B cell (primary cell): Measurements from ENCODE around the gene EGFL7. TPM values are rescaled to one million over a fixed set of nuclear protein-coding genes. Genes with fewer than 3 reads are reported as not detected.

Source experiments
- ATAC-seq: fragments of 200-7000 bp; cut with Tn5 transposase; one replicate; pipeline ENCODE4 v1.10.0; 2021; ENCODE audit warnings: low read depth, mild to moderate bottlenecking, moderate number of reproducible peaks, moderate library complexity
- CTCF ChIA-PET: fragments of 350-600 bp; sonication (Branson Sonifier 250); formaldehyde crosslinking; loops from one replicate; lab custom pipeline; 2021; ENCODE audit warnings: antibody characterized with exemption, inconsistent platforms; lab: Charles Lee
- POLR2A ChIA-PET: fragments of 350-600 bp; sonication (Branson Sonifier 250); formaldehyde crosslinking; loops from one replicate; lab custom pipeline; 2021; ENCODE audit warnings: antibody characterized with exemption; lab: Charles Lee
- DNase-seq: peaks from one replicate; pipeline ENCODE4 v3.0.0; 2013
- H2AFZ ChIP-seq: 2 replicates; pipeline ENCODE4 v1.6.1; 2012; ENCODE audit warnings: mild to moderate bottlenecking, low read depth, low read length; ENCODE audit not compliant: insufficient read depth, poor library complexity, severe bottlenecking
- H3K27ac ChIP-seq, 2 donors: 1 replicate in 1 of 2; 2 replicates in 1 of 2; pipeline ENCODE4 v1.5.1; 2012 to 2013; ENCODE audit warnings: low read length in 2 of 2, mild to moderate bottlenecking in 2 of 2, moderate library complexity in 1 of 2
- H3K27me3 ChIP-seq, 4 experiments: fragments of 200-600 bp in 1 of 4; sonication (generic) in 1 of 4; replicated peaks in 1 of 4; 1 replicate in 2 of 4; 2 replicates in 2 of 4; pipeline versions ENCODE4 v1.6.1 to v1.7.0; 2013 to 2016; ENCODE audit warnings: low read length in 3 of 4, mild to moderate bottlenecking in 2 of 4, mixed read lengths in 1 of 4, moderate library complexity in 1 of 4; ENCODE audit not compliant: insufficient read depth in 4 of 4, control insufficient read depth in 3 of 4; ENCODE audit errors: control extremely low read depth in 1 of 4
- H3K36me3 ChIP-seq, 2 experiments: replicated peaks in 1 of 2; 1 replicate in 1 of 2; 2 replicates in 1 of 2; pipeline versions ENCODE4 v1.6.1 to v1.7.1; 2013; ENCODE audit warnings: low read length in 1 of 2; ENCODE audit not compliant: insufficient read depth in 2 of 2, control insufficient read depth in 1 of 2; ENCODE audit errors: control extremely low read depth in 1 of 2, extremely low read depth in 1 of 2
- H3K4me1 ChIP-seq, 2 donors: fragments of 200-600 bp in 1 of 2; sonication (generic) in 1 of 2; 1 replicate in 1 of 2; 2 replicates in 1 of 2; pipeline versions ENCODE4 v1.5.1 to v1.6.1; 2013 to 2017; ENCODE audit warnings: low read length in 2 of 2; ENCODE audit not compliant: control insufficient read depth in 2 of 2, insufficient read depth in 2 of 2
- H3K4me2 ChIP-seq: replicated peaks from 2 replicates; pipeline ENCODE3; 2012; ENCODE audit warnings: mild to moderate bottlenecking, low read depth, low read length; ENCODE audit not compliant: poor library complexity, severe bottlenecking
- H3K4me3 ChIP-seq, 5 experiments: fragments of 200-600 bp in 1 of 5; sonication (generic) in 1 of 5; 1 replicate in 3 of 5; 2 replicates in 2 of 5; pipeline versions ENCODE4 v1.5.1 to v1.7.0; 2011 to 2016; ENCODE audit warnings: low read length in 4 of 5, mild to moderate bottlenecking in 4 of 5, low read depth in 2 of 5, control low read depth in 1 of 5, moderate library complexity in 1 of 5; ENCODE audit not compliant: insufficient read depth in 1 of 5; ENCODE audit errors: control extremely low read depth in 1 of 5, extremely low read depth in 1 of 5
- H3K79me2 ChIP-seq: fragments of 200-600 bp; sonication (generic); one replicate; pipeline ENCODE4 v1.6.0; 2016; ENCODE audit warnings: low read length; ENCODE audit not compliant: control insufficient read depth, insufficient read depth
- H3K9ac ChIP-seq: fragments of 200-600 bp; sonication (generic); 2 replicates; pipeline ENCODE4 v1.6.1; 2017; ENCODE audit warnings: mild to moderate bottlenecking, low read length, moderate library complexity
- H3K9me3 ChIP-seq, 3 donors: one replicate each; pipeline versions ENCODE4 v1.6.1 to v1.7.1; 2013; ENCODE audit warnings: low read length in 2 of 3; ENCODE audit not compliant: control insufficient read depth in 2 of 3, insufficient read depth in 1 of 3; ENCODE audit errors: control extremely low read depth in 1 of 3
- H4K20me1 ChIP-seq: 2 replicates; pipeline ENCODE4 v1.6.0; 2012; ENCODE audit warnings: mild to moderate bottlenecking, low read length; ENCODE audit not compliant: insufficient read depth, control insufficient read depth, poor library complexity, severe bottlenecking
- H3K27ac Mint-ChIP-seq: one replicate; pipeline ENCODE4 v1.8.0; 2021; ENCODE audit warnings: mixed read lengths
- H3K27me3 Mint-ChIP-seq: one replicate; pipeline ENCODE4 v1.8.0; 2021; ENCODE audit warnings: mixed read lengths
- H3K4me1 Mint-ChIP-seq: one replicate; pipeline ENCODE4 v1.8.0; 2021; ENCODE audit warnings: mixed read lengths
- H3K4me3 Mint-ChIP-seq: one replicate; pipeline ENCODE4 v1.8.0; 2021; ENCODE audit warnings: mixed read lengths
- H3K9me3 Mint-ChIP-seq: one replicate; pipeline ENCODE4 v1.8.0; 2022; ENCODE audit warnings: mixed read lengths; ENCODE audit not compliant: insufficient read depth
- EZH2 ChIP-seq: IDR thresholded peaks from 2 replicates; pipeline ENCODE4 v1.6.1; 2012; ENCODE audit warnings: borderline replicate concordance, low read depth, mild to moderate bottlenecking, moderate library complexity, low read length; ENCODE audit not compliant: insufficient read depth, poor library complexity, severe bottlenecking
- WGBS: methylation state at CpG from one replicate; pipeline ENCODE4 v1.1.5; 2013; ENCODE audit warnings: missing lambda C conversion rate; ENCODE audit not compliant: insufficient coverage; 5-methylcytosine and 5-hydroxymethylcytosine counted together
- intact Hi-C: fragments of 100-400 bp; cut with micrococcal nuclease; formaldehyde crosslinking; loops from one replicate; pipeline ENCODE4 v1.10.0; 2022
- polyA plus RNA-seq: library from polyadenylated mRNA; depleted of rRNA; stranded (reverse); fragments of >200 nt; gene quantifications from 2 replicates; pipeline ENCODE4 v1.2.3, GENCODE V29; 2012
- total RNA-seq, 2 donors: library from RNA; stranded (reverse); fragments of 120-200 nt in 1 of 2; gene quantifications; 1 replicate in 1 of 2; 2 replicates in 1 of 2; pipeline versions ENCODE4 v1.2.3 to v1.2.4, GENCODE V29; 2013 to 2022
- TF ChIP-seq, protein P1 (sequence below): fragments of 200-600 bp; IDR thresholded peaks from one replicate; pipeline ENCODE4 v1.8.0; 2022; ENCODE audit warnings: antibody characterized with exemption, mild to moderate bottlenecking

The EGFL7 gene
- total and polyA plus RNA-seq, 2 donors (not counting 1 experiment from before 2014, with no cell fraction given), result 0.34 TPM; not detected in 1

DNA sequence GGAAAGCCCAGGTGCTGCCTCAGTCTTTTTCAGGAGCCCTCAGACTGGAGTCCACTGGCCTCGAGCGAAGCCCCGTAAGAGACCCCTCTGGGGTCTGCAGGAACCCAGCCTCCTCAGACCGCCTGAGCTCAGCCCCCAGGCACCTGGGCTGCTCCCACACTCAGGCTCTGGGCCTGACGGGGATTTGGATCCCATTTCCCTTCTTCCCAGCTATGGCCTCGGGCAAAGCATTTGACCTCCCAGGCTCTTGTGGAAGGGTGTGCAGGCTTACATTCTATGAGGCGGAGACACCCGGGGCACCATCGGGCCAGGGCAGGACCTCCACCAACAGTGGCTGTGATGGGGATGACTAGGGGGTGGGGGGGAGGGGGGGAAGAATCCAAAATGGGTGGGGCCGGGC lies 20.0 kb downstream of the EGFL7 start:
- DNase-seq (no peak), ATAC-seq (no peak)
- Histone ChIP-seq H3K4me1 (peaks cover 10 to 16% of the 10 kb centered on the region in 2 donors), H3K36me3 (no peaks in the 10 kb centered on the region), H3K27ac (no peak overlapping the region), H3K9ac (no peak overlapping the region), H3K4me3 (no peak overlapping the region), H4K20me1 (peaks cover 71% of the 10 kb centered on the region), H2AFZ (no peak overlapping the region), H3K27me3 (no peaks in the 10 kb centered on the region), H3K79me2 (peaks cover 23% of the 10 kb centered on the region), H3K4me2 (no peak overlapping the region), H3K9me3 (peaks cover 0 to under 1% (median 0%) of the 10 kb centered on the region in 3 donors)
- Mint-ChIP-seq H3K27ac (no peak overlapping the region), H3K27me3 (no peaks in the 10 kb centered on the region), H3K9me3 (no peaks in the 10 kb centered on the region), H3K4me3 (no peak overlapping the region), H3K4me1 (peaks cover 7% of the 10 kb centered on the region)
- POLR2A ChIA-PET, result no interaction called here
- WGBS, result 91% methylated on average over 6 of the region's 10 CpGs
- CTCF ChIA-PET, result interaction anchor here (2.5 kb wide), 1 partner anchor 10 kb away, joined by 17 read pairs; no protein-coding TSS in a partner anchor
- TF ChIP-seq, protein P1, sequence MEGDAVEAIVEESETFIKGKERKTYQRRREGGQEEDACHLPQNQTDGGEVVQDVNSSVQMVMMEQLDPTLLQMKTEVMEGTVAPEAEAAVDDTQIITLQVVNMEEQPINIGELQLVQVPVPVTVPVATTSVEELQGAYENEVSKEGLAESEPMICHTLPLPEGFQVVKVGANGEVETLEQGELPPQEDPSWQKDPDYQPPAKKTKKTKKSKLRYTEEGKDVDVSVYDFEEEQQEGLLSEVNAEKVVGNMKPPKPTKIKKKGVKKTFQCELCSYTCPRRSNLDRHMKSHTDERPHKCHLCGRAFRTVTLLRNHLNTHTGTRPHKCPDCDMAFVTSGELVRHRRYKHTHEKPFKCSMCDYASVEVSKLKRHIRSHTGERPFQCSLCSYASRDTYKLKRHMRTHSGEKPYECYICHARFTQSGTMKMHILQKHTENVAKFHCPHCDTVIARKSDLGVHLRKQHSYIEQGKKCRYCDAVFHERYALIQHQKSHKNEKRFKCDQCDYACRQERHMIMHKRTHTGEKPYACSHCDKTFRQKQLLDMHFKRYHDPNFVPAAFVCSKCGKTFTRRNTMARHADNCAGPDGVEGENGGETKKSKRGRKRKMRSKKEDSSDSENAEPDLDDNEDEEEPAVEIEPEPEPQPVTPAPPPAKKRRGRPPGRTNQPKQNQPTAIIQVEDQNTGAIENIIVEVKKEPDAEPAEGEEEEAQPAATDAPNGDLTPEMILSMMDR, result no peak
- no peak for TF ChIP-seq EZH2
- intact Hi-C loops, result no loop called here

GRCh38 chr9:136683173-136683745 lies 20.5 kb downstream of the EGFL7 start:
- Histone ChIP-seq H3K9me3 (peaks cover 0 to 6% (median 0%) of the 10 kb centered on the region in 3 donors), H3K27ac (no peak overlapping the region), H3K79me2 (peaks cover 23% of the 10 kb centered on the region), H3K4me3 (no peak overlapping the region), H2AFZ (no peak overlapping the region), H3K36me3 (no peaks in the 10 kb centered on the region), H3K9ac (no peak overlapping the region), H3K27me3 (no peaks in the 10 kb centered on the region), H3K4me1 (peaks cover 14 to 21% of the 10 kb centered on the region in 2 donors), H4K20me1 (peaks cover 65% of the 10 kb centered on the region), H3K4me2 (no peak overlapping the region)
- Mint-ChIP-seq H3K4me3 (no peak overlapping the region), H3K27me3 (no peaks in the 10 kb centered on the region), H3K4me1 (peaks cover 10% of the 10 kb centered on the region), H3K27ac (no peak overlapping the region), H3K9me3 (no peaks in the 10 kb centered on the region)
- CTCF ChIA-PET, result no interaction called here
- DNase-seq (no peak), ATAC-seq (no peak)
- TF ChIP-seq, protein P1, result no peak
- no peak for TF ChIP-seq EZH2
- WGBS, result 94% methylated on average over 13 of the region's 16 CpGs
- intact Hi-C loops, result no loop called here
- POLR2A ChIA-PET, result no interaction called here
